ENCODE measurements around the gene SPATA32. TPM values are rescaled to one million over a fixed set of nuclear protein-coding genes. Genes with fewer than 3 reads are reported as not detected.

The SPATA32 gene
- total and polyA plus RNA-seq, 2 experiments from 2014 or later, result not detected

DNA sequence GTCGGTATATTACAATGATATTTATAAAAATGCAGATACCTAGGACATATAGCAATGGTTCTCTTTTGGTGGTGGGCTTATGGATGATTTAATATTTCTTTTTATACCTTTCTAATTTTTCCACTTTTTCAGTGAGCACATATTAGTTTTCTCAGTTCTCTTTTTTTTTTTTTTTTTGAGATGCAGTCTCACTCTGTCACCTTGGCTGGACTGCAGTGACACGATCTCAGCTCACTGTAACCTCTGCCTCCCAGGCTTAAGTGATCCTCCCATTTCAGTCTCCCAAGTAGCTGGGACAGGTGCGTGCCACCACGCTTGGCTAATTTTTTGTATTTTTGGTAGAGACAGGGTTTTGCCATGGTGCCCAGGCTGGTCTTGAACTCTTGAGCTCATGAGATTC, 39.8 kb upstream of the SPATA32 start:
- TF ChIP-seq STAT1 (IDR thresholded peaks at IDR 0.05; ENCODE audit: unreplicated experiment) (no peak), NANOG (IDR thresholded peaks at IDR 0.05; ENCODE audit: borderline replicate concordance) (no peak), CREB1 (CRISPR knock-in tag; IDR thresholded peaks at IDR 0.05; ENCODE audit: low read depth) (no peak), POLR2AphosphoS5 (IDR thresholded peaks at IDR 0.05; ENCODE audit: low read depth) (no peak), ZNF114 (CRISPR knock-in tag; IDR thresholded peaks at IDR 0.05) (no peak), EZH2 (IDR thresholded peaks at IDR 0.05; ENCODE audit: low read depth, unreplicated experiment) (no peak), EZH2phosphoT487 (IDR thresholded peaks at IDR 0.05; ENCODE audit: unreplicated experiment) (no peak), ZNF331 (CRISPR knock-in tag; IDR thresholded peaks at IDR 0.05; ENCODE audit: low read depth) (no peak)
- TF ChIP-seq, protein P1, sequence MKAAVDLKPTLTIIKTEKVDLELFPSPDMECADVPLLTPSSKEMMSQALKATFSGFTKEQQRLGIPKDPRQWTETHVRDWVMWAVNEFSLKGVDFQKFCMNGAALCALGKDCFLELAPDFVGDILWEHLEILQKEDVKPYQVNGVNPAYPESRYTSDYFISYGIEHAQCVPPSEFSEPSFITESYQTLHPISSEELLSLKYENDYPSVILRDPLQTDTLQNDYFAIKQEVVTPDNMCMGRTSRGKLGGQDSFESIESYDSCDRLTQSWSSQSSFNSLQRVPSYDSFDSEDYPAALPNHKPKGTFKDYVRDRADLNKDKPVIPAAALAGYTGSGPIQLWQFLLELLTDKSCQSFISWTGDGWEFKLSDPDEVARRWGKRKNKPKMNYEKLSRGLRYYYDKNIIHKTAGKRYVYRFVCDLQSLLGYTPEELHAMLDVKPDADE (IDR thresholded peaks at IDR 0.05), result no peak
- TF ChIP-seq, protein P2, sequence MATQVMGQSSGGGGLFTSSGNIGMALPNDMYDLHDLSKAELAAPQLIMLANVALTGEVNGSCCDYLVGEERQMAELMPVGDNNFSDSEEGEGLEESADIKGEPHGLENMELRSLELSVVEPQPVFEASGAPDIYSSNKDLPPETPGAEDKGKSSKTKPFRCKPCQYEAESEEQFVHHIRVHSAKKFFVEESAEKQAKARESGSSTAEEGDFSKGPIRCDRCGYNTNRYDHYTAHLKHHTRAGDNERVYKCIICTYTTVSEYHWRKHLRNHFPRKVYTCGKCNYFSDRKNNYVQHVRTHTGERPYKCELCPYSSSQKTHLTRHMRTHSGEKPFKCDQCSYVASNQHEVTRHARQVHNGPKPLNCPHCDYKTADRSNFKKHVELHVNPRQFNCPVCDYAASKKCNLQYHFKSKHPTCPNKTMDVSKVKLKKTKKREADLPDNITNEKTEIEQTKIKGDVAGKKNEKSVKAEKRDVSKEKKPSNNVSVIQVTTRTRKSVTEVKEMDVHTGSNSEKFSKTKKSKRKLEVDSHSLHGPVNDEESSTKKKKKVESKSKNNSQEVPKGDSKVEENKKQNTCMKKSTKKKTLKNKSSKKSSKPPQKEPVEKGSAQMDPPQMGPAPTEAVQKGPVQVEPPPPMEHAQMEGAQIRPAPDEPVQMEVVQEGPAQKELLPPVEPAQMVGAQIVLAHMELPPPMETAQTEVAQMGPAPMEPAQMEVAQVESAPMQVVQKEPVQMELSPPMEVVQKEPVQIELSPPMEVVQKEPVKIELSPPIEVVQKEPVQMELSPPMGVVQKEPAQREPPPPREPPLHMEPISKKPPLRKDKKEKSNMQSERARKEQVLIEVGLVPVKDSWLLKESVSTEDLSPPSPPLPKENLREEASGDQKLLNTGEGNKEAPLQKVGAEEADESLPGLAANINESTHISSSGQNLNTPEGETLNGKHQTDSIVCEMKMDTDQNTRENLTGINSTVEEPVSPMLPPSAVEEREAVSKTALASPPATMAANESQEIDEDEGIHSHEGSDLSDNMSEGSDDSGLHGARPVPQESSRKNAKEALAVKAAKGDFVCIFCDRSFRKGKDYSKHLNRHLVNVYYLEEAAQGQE (IDR thresholded peaks at IDR 0.05; ENCODE audit: unreplicated experiment), result no peak
- TF ChIP-seq, protein P3, sequence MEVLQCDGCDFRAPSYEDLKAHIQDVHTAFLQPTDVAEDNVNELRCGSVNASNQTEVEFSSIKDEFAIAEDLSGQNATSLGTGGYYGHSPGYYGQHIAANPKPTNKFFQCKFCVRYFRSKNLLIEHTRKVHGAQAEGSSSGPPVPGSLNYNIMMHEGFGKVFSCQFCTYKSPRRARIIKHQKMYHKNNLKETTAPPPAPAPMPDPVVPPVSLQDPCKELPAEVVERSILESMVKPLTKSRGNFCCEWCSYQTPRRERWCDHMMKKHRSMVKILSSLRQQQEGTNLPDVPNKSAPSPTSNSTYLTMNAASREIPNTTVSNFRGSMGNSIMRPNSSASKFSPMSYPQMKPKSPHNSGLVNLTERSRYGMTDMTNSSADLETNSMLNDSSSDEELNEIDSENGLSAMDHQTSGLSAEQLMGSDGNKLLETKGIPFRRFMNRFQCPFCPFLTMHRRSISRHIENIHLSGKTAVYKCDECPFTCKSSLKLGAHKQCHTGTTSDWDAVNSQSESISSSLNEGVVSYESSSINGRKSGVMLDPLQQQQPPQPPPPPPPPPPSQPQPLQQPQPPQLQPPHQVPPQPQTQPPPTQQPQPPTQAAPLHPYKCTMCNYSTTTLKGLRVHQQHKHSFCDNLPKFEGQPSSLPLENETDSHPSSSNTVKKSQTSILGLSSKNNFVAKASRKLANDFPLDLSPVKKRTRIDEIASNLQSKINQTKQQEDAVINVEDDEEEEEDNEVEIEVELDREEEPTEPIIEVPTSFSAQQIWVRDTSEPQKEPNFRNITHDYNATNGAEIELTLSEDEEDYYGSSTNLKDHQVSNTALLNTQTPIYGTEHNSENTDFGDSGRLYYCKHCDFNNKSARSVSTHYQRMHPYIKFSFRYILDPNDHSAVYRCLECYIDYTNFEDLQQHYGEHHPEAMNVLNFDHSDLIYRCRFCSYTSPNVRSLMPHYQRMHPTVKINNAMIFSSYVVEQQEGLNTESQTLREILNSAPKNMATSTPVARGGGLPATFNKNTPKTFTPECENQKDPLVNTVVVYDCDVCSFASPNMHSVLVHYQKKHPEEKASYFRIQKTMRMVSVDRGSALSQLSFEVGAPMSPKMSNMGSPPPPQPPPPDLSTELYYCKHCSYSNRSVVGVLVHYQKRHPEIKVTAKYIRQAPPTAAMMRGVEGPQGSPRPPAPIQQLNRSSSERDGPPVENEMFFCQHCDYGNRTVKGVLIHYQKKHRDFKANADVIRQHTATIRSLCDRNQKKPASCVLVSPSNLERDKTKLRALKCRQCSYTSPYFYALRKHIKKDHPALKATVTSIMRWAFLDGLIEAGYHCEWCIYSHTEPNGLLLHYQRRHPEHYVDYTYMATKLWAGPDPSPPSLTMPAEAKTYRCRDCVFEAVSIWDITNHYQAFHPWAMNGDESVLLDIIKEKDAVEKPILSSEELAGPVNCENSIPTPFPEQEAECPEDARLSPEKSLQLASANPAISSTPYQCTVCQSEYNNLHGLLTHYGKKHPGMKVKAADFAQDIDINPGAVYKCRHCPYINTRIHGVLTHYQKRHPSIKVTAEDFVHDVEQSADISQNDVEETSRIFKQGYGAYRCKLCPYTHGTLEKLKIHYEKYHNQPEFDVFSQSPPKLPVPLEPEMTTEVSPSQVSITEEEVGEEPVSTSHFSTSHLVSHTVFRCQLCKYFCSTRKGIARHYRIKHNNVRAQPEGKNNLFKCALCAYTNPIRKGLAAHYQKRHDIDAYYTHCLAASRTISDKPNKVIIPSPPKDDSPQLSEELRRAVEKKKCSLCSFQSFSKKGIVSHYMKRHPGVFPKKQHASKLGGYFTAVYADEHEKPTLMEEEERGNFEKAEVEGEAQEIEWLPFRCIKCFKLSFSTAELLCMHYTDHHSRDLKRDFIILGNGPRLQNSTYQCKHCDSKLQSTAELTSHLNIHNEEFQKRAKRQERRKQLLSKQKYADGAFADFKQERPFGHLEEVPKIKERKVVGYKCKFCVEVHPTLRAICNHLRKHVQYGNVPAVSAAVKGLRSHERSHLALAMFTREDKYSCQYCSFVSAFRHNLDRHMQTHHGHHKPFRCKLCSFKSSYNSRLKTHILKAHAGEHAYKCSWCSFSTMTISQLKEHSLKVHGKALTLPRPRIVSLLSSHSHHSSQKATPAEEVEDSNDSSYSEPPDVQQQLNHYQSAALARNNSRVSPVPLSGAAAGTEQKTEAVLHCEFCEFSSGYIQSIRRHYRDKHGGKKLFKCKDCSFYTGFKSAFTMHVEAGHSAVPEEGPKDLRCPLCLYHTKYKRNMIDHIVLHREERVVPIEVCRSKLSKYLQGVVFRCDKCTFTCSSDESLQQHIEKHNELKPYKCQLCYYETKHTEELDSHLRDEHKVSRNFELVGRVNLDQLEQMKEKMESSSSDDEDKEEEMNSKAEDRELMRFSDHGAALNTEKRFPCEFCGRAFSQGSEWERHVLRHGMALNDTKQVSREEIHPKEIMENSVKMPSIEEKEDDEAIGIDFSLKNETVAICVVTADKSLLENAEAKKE (CRISPR knock-in tag; IDR thresholded peaks at IDR 0.05), result no peak
- DNase-seq (ENCODE audit: low spot score), result no peak
- H3K27me3 ChIP-seq (ENCODE audit: insufficient read depth), result no peaks in the 10 kb centered on the region
- H3K4me1 Mint-ChIP-seq, result peaks cover 10% of the 10 kb centered on the region; the same call in 2 of the 3 replicates
- H3K4me1 ChIP-seq (ENCODE audit: insufficient read depth), result peaks cover 5% of the 10 kb centered on the region; the same call in 1 of the 2 replicates
- H4K20me1 ChIP-seq (replicated peaks; ENCODE audit: insufficient read depth), result peaks cover 11% of the 10 kb centered on the region
- no peak overlapping the region for H3K27ac Mint-ChIP-seq
- H3K9me3 Mint-ChIP-seq, result no peaks in the 10 kb centered on the region
- H3K36me3 Mint-ChIP-seq (ENCODE audit: low read depth), result no peaks in the 10 kb centered on the region; the same call in 2 of the 3 replicates
- no peak for ATAC-seq
- H3K4me3 ChIP-seq, result no peak overlapping the region
- no peak overlapping the region for H3K27ac ChIP-seq (ENCODE audit: low read depth)
- H3K79me2 ChIP-seq (replicated peaks; ENCODE audit: insufficient read depth), result peaks cover 11% of the 10 kb centered on the region
- no peaks in the 10 kb centered on the region for H3K9me2 ChIP-seq (ENCODE audit: insufficient read depth)
- no peak overlapping the region for H3K4me3 Mint-ChIP-seq
- H3K4me2 ChIP-seq, result no peak overlapping the region
- 0 out of 2 replicates have a peak, but pooled peaks cover 4% of the 10 kb centered on the region for H3F3A ChIP-seq (replicated peaks; ENCODE audit: low read depth)
- no peak overlapping the region for H2AFZ ChIP-seq
- H3K36me3 ChIP-seq (ENCODE audit: insufficient read depth), result no peaks in the 10 kb centered on the region
- peaks cover 4% of the 10 kb centered on the region for H3K27me3 Mint-ChIP-seq (ENCODE audit: insufficient read depth, low read depth, poor library complexity)
